GM04503 (cell line): ENCODE data around the gene CD300H.

Source experiments
- DNase-seq: peaks from one replicate; pipeline ENCODE4 v3.0.0-alpha.2; 2012; ENCODE audit warnings: low read depth

Gene CD300H

GRCh38 chr17:74567397-74567796 lies at the start of gene CD300H:
Gene CD300H, minus strand, starts transcription at chr17:74567509.
- DNase-seq = no peak

GRCh38 chr17:74616696-74617095 lies 49.4 kb upstream of the CD300H start:
- no peak for DNase-seq

GRCh38 chr17:74612046-74612445 lies 44.7 kb upstream of the CD300H start:
- DNase-seq = no peak

- DNase-seq = no peak
Measured at GRCh38 chr17:74610108-74610507, 42.8 kb upstream of the CD300H start.

DNA sequence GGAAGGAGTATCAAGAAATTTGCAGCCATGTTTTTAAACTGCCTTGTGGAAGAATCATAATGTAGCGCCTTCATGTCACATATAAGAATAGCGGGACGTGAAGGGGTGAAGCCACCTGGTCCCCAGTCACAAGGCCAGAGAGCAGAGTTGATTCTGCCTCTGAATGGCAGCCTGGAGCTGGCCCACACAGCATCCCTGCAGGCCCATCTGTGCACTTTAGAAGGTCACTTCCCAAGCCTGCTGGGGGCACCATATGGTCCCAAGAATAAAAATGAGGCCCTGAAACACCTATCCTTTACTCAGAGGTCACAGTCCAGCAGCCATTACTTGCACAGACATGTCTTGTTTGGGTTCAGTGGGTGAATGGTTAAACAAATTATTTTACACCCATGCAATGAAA lies 41.2 kb upstream of the CD300H start:
- no peak for DNase-seq

DNA sequence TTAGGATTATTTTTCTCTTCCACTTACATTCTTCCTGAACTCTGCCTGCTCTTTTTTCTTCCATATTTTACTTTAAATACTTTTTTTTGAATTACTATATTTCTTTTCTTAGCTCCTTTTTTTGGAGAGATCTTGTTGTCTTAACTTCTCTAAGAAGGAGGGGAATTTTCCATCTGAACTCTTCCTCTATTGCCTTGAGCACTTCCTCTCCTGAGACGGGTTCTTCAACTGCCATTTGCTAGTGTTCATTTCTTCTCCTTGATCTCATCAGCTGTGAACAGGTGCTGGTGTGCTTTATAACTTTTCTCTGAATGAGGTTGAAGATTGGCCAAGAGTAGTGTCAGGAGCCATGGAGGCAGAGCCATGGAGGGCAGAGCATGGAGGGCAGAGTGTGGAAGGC lies 39.9 kb upstream of the CD300H start:
- DNase-seq = no peak

- DNase-seq = no peak
Measured at GRCh38 chr17:74606050-74606449, 38.7 kb upstream of the CD300H start.

- peak; percentile 46 for DNase-seq
Measured at GRCh38 chr17:74605361-74605760, 38.1 kb upstream of the CD300H start.

GRCh38 chr17:74604761-74605160 lies 37.5 kb upstream of the CD300H start:
- DNase-seq = no peak

DNA sequence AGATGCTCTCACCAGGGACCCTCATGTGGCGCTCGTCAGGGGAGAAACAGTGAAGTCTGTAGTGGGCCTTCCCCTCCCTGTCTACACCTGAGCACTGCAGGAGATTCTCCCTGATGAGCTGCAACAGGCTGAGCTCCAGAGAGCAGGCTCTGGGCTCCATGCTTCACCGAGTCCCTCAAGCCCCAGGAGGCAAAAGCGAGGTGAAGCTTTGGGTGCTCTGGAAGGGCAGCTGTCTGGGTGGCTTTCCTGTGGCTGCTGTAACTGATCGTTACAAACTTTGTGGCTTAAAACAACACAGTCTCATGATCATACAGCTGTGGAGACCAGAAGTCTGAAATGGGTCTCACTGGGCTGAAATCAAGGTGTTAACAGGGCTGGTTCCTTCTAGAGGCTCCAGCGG lies 36.9 kb upstream of the CD300H start:
- no peak for DNase-seq

DNA sequence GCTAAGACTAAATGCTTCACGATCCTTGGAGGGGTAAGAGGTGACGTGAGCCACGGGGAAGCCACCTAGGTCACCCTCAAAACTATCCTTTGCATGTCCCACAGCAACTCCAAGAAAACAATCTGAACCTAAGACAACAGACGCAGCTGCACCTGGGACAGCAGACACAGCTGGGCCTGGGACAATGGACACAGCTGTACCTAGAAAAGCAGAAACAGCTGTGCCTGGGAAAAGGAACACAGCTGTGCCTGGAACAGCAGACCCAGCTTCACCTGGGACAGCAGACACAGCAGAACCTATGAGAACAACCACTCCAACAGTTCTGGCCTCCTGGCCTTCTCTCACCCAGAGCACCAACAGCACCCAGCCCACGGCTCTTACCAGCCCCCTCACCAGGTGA lies 36.4 kb upstream of the CD300H start:
- DNase-seq = no peak

DNA sequence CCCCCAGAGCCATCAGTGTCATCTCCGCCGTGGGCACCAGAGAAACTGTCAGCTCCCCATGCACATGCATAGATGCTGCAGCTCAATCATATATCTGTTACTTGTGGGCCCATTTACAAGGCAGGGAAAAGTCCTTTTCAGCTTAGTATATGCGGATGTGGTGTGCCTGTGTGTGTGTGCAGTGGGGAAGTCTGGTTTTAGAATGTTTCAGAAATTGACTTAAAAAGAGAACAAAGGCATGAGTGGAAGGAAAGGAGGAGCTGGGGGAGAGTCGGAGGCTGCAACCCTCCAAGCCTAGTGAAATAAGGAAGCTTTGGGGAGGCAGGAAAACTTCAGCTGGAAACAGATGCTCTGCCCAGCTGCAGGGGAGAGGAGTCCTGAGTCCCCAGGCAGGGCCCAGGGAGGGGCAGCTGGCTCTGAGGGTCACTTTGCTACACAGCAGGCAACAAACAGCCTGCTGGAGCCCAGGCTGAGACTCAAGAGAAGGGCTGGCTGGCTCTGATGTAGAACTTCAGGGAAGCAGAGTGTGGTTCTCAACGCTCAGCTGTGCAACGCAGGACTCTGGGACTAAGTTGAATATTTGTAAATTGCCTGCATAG lies 35.8 kb upstream of the CD300H start:
- DNase-seq = no peak

GRCh38 chr17:74601944-74602572 lies 34.7 kb upstream of the CD300H start:
- no peak for DNase-seq

- no peak for DNase-seq
Measured at GRCh38 chr17:74599448-74599939, 32.2 kb upstream of the CD300H start.

DNA sequence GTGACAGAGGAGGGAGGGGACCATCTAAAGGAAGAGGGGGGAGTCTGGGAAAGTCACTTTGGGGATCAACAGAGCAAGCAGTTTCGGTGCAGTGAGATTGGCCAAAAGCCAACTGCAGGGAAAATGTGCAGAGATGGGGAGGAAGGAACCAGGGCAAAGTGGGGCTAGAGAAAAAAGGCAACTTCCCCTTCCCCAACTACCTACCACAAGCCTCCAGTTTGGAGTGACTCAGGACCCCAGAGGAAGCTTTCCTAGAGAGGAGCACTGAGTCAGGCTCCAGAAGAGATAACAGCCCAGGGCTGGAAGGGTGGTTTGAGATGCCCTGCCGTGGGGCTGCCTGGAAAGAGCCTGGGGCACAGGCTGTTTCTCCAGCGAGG lies 31.7 kb upstream of the CD300H start:
- no peak for DNase-seq

DNA sequence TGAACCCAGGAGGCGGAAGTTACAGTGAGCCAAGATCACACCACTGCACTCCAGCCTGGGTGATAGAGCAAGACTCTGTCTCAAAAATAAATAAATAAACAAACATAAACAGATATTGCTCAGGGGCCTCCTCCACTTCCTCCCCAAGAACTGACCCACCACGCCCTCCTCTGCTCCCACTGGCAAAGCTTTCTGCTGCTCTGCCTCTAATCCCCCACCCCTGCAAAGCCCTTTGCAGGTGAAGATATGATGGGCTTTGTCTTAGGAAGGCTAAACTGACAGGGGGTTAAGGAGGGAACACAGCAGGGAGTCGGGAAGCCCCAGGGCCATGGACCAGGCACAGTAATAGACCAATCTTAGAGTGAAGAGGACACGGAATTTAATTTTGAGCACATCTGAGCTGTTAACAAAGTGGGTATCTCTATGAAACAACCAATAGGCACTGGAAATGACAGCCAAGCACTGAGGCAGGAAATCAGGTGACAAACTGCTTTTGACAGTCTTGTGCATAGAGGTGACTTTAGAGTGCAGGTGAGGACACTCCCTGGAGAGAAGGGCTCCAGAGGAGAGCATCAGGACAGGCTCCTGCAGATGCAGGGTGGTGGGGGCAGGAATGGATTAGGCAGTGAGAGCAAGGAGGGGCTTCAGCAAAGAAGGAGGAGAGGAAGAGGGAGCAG lies 31.2 kb upstream of the CD300H start:
- DNase-seq = no peak

DNA sequence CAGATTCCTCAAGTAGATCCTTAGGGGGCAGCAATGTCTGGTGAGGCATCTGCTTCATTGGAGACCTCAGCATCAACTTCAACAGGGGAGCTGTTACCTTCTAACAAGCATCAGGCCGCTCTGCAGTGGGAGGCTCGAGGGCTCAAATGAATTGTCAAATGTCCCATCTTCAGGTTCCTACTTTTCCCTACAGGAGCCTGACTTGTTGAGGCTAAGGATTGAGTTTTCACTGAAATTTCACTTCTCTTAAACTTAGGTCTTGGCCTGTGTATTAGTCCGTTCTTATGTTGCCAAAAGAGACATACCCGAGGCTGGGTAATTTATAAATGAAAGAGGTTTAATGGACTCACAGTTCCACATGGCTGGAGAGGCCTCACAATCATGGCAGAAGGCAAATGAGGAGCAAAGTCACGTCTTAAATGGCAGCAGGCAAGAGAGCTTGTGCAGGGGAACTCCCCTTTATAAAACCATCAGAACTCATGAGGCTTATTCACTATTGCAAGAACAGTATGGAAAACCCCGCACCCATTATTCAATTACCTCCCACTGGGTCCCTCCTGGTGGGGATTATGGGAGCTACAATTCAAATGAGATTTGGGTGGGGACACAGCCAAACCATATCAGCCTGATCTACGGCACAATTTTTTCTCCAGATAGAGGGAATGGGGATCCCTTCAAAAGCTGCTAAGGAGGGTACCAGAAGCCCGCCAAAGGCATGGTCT lies 29.9 kb upstream of the CD300H start:
- no peak for DNase-seq

DNA sequence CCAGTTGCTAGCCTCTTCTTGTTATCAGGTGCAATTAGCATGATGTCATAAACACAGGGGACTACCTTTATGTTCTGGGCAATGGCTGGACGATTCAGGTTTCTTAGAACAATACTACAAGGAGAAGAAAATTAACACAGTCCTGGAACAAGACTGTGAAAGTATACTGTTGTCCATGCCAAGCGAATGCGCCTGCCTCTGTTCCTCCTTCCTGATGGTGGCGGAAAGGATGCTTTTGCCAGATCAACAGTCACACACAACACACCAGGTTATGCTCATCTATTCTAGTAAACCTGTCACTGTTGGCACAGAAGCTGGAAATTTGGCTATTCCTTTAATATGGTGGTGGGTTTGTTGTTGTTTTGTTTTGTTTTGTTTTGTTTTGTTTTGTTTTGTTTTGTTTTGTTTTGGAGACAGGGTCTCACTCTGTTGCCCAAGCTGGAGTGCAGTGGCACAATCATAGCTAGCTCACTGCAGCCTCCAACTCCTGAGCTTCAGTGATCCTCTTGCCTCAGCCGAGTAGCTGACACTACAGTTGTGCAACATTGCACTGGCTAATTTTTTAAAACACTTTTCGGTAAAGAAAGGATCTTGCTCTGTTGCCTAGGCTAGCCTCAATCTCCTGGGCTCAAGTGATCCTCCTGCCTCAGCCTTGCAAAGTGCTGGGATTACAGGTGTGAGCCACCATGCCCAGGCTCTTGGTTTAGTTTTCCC lies 27.9 kb upstream of the CD300H start:
- no peak for DNase-seq

DNA sequence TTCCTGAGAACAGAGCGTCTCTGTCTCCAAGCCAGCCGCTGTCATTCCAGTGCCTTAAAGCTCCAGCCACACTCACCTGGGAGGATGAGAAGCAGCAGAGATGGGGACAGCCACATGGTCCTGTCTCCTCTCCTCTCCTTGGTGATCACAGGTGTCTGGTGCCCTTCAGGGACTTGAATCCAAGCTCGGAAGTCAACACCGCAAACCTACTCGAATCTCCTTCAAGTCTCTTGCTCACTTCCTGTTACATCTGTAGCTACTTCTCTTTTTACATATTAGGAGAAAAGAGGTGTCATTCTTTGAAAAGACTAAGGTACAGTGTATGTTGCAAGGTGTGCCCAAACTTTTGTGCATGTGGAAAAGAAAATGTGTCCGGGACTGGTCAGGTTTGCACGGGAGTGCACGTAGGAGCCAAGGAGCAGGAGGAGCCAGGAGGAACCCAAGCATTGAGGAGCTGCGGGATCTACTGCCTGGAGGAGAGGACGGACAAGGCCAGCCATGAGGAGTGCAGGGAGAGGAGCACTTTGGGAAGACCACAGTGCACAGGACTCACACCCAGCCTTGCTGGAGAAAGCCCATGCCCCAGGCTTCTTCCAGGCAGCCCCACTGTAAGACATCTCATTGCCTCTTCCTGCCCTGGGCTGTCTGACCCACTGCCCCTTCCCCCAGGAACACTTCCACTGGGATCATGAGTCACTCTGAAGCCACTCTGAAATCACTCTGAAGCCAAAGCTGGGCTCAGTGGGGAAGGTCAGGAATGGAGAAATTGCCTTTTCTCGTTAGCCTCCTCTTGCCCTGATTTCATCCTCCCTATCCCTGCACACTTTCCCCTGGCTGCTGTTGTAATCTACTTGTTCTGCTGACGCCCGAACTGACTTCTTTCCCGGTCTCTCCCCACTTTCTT lies 25.0 kb upstream of the CD300H start, which contains the start of gene CD300LD:
Gene CD300LD, minus strand, starts transcription at position 197 of the 904 bp plus-strand sequence. Its CDS starts 81 bp downstream, at position 116.
- no peak for DNase-seq

- no peak for DNase-seq
Measured at GRCh38 chr17:74591503-74591902, 24.2 kb upstream of the CD300H start.

DNA sequence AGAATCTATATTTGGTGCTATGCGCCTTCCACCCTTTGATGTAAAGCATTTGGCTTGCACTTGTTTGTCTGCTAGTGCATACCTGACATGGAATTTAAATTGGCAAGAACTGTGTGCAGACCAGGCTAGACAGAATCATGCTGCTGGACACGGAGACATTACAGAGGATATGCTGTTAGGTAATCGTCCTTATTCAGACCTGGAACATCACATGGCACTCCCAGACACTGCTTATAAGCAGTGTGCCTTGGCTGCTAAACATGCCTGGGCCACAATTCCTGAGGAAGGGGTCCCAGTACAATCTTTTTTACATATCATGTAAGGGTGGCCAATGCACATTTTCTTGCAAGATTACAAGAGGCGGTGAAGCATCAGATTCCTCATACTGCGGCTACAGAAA lies 18.4 kb upstream of the CD300H start:
- DNase-seq = no peak
